Neural progenitor cell (in vitro differentiated cells): ENCODE data around the gene DNMT3A. TPM values are rescaled to one million over a fixed set of nuclear protein-coding genes. Genes with fewer than 3 reads are reported as not detected.

Source experiments
- DNase-seq: peaks from one replicate; pipeline ENCODE4 v3.0.0-alpha.2; 2016; ENCODE audit warnings: low spot score
- H2AFZ ChIP-seq: fragments of 200-600 bp; sonication (generic); replicated peaks from 2 replicates; pipeline ENCODE4 v1.6.1; 2016; ENCODE audit warnings: antibody characterized with exemption
- H3F3A ChIP-seq: fragments of 200-600 bp; sonication (generic); 2 replicates; pipeline ENCODE4 v1.6.1; 2016; ENCODE audit warnings: antibody characterized with exemption, low read depth
- H3K27ac ChIP-seq: fragments of 200-600 bp; sonication (generic); 2 replicates; pipeline ENCODE4 v1.5.1; 2016; ENCODE audit warnings: mild to moderate bottlenecking
- H3K27me3 ChIP-seq: fragments of 200-600 bp; sonication (generic); 2 replicates; pipeline ENCODE4 v1.6.1; 2016; ENCODE audit warnings: mild to moderate bottlenecking, moderate library complexity
- H3K36me3 ChIP-seq: fragments of 200-600 bp; sonication (generic); 2 replicates; pipeline ENCODE4 v1.5.1; 2016
- H3K4me1 ChIP-seq: fragments of 200-600 bp; sonication (generic); 2 replicates; pipeline ENCODE4 v1.6.1; 2016; ENCODE audit warnings: mixed run types
- H3K4me2 ChIP-seq: fragments of 200-600 bp; sonication (generic); 2 replicates; pipeline ENCODE4 v1.6.1; 2016
- H3K4me3 ChIP-seq: fragments of 200-600 bp; sonication (generic); 2 replicates; pipeline ENCODE4 v1.5.1; 2016
- H3K79me2 ChIP-seq: fragments of 200-600 bp; sonication (generic); 2 replicates; pipeline ENCODE4 v1.6.1; 2016; ENCODE audit warnings: low read depth
- H3K9ac ChIP-seq: fragments of 200-600 bp; sonication (generic); 2 replicates; pipeline ENCODE4 v1.6.1; 2016
- H3K9me3 ChIP-seq: fragments of 200-600 bp; sonication (generic); 2 replicates; pipeline ENCODE4 v1.5.1; 2016; ENCODE audit warnings: low read depth
- H4K20me1 ChIP-seq: fragments of 200-600 bp; sonication (generic); 2 replicates; pipeline ENCODE4 v1.6.1; 2016; ENCODE audit warnings: low read depth
- H3K27ac Mint-ChIP-seq: 3 replicates; pipeline ENCODE4 v1.8.0; 2021; ENCODE audit warnings: mixed read lengths
- H3K27me3 Mint-ChIP-seq: 2 replicates; pipeline ENCODE4 v1.8.0; 2022; ENCODE audit warnings: low read depth, mild to moderate bottlenecking, inconsistent platforms, moderate library complexity, mixed read lengths; ENCODE audit not compliant: insufficient read depth
- H3K36me3 Mint-ChIP-seq: 3 replicates; pipeline ENCODE4 v1.8.0; 2021; ENCODE audit warnings: mixed read lengths
- H3K4me1 Mint-ChIP-seq: 3 replicates; pipeline ENCODE4 v1.8.0; 2021; ENCODE audit warnings: mixed read lengths
- H3K4me3 Mint-ChIP-seq: 3 replicates; pipeline ENCODE4 v1.8.0; 2021; ENCODE audit warnings: mild to moderate bottlenecking, moderate library complexity, mixed read lengths
- H3K9me3 Mint-ChIP-seq: 3 replicates; pipeline ENCODE4 v1.8.0; 2020; ENCODE audit warnings: mixed read lengths
- EZH2 ChIP-seq: fragments of 200-600 bp; sonication (generic); IDR thresholded peaks from 2 replicates; pipeline ENCODE4 v1.6.1; 2017; ENCODE audit warnings: antibody characterized with exemption, mild to moderate bottlenecking, moderate library complexity
- EZH2phosphoT487 ChIP-seq: fragments of 200-600 bp; sonication (generic); IDR thresholded peaks from 2 replicates; pipeline ENCODE4 v1.6.1; 2017; ENCODE audit warnings: antibody characterized with exemption
- total RNA-seq: library from RNA; depleted of rRNA; stranded (reverse); fragments of >200 nt; gene quantifications from 2 replicates; pipeline ENCODE4 v1.2.3, GENCODE V29; 2015; ENCODE audit warnings: low replicate concordance
- TF ChIP-seq, protein P1 (sequence below): fragments of 200-600 bp; sonication (generic); IDR thresholded peaks from 2 replicates; pipeline ENCODE4 v1.5.1; 2017; ENCODE audit warnings: antibody characterized with exemption, mild to moderate bottlenecking

Gene DNMT3A
- total RNA-seq, 1 donor from 2014 or later: 46.5 TPM

GRCh38 chr2:25219621-25220020 is 122.1 kb downstream of the DNMT3A start:
- H4K20me1 ChIP-seq: no peaks in the 10 kb centered on the region
- no peaks in the 10 kb centered on the region for H3K9me3 ChIP-seq
- H3K27ac ChIP-seq: no peak overlapping the region
- H3K4me3 ChIP-seq: no peak overlapping the region
- peaks cover 10% of the 10 kb centered on the region for H3K4me1 Mint-ChIP-seq
- H3K36me3 Mint-ChIP-seq: peaks cover 2% of the 10 kb centered on the region
- H3K9me3 Mint-ChIP-seq: no peaks in the 10 kb centered on the region
- no peak overlapping the region for H3K4me3 Mint-ChIP-seq
- no peak for DNase-seq
- H2AFZ ChIP-seq: no peak overlapping the region
- no peaks in the 10 kb centered on the region for H3K79me2 ChIP-seq
- H3F3A ChIP-seq: peaks cover 21% of the 10 kb centered on the region
- peaks cover 15% of the 10 kb centered on the region for H3K27me3 Mint-ChIP-seq
- no peaks in the 10 kb centered on the region for H3K27me3 ChIP-seq
- no peaks in the 10 kb centered on the region for H3K4me1 ChIP-seq
- TF ChIP-seq EZH2phosphoT487 (no peak), EZH2 (no peak)
- TF ChIP-seq, protein P1, sequence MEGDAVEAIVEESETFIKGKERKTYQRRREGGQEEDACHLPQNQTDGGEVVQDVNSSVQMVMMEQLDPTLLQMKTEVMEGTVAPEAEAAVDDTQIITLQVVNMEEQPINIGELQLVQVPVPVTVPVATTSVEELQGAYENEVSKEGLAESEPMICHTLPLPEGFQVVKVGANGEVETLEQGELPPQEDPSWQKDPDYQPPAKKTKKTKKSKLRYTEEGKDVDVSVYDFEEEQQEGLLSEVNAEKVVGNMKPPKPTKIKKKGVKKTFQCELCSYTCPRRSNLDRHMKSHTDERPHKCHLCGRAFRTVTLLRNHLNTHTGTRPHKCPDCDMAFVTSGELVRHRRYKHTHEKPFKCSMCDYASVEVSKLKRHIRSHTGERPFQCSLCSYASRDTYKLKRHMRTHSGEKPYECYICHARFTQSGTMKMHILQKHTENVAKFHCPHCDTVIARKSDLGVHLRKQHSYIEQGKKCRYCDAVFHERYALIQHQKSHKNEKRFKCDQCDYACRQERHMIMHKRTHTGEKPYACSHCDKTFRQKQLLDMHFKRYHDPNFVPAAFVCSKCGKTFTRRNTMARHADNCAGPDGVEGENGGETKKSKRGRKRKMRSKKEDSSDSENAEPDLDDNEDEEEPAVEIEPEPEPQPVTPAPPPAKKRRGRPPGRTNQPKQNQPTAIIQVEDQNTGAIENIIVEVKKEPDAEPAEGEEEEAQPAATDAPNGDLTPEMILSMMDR: no peak
- H3K27ac Mint-ChIP-seq: no peak overlapping the region
- no peak overlapping the region for H3K4me2 ChIP-seq
- H3K9ac ChIP-seq: no peak overlapping the region
- H3K36me3 ChIP-seq: no peaks in the 10 kb centered on the region

DNA sequence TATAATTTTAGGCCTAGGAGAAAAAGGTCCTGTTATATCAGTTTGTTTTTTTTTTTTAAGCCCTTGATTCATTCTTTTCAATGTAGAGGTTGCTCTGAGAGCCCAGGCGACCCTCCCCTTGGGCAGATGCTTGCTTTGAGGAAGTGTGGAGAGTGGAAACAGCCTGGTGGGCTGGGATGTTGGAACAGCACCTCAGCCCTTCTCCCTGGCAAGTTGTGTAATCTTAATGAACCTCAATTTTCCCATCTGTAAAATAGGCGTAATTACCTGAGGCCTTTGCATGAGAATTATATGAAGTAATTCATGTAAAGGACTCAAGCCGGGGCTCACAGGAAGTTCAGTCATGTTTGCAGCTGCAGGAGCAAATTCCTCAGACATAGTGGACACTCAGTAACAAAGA is 123.6 kb downstream of the DNMT3A start:
- no peak overlapping the region for H3K4me2 ChIP-seq
- no peak for DNase-seq
- Mint-ChIP-seq H3K27me3 (peaks cover 16% of the 10 kb centered on the region), H3K9me3 (no peaks in the 10 kb centered on the region), H3K27ac (no peak overlapping the region), H3K4me3 (peak overlapping the region; percentile 57), H3K4me1 (peaks cover 12% of the 10 kb centered on the region), H3K36me3 (no peaks in the 10 kb centered on the region)
- no peaks in the 10 kb centered on the region for H3K4me1 ChIP-seq
- no peaks in the 10 kb centered on the region for H3K79me2 ChIP-seq
- no peak overlapping the region for H2AFZ ChIP-seq
- H4K20me1 ChIP-seq: no peaks in the 10 kb centered on the region
- H3K9me3 ChIP-seq: no peaks in the 10 kb centered on the region
- no peak overlapping the region for H3K4me3 ChIP-seq
- no peak overlapping the region for H3K9ac ChIP-seq
- TF ChIP-seq EZH2phosphoT487 (no peak), EZH2 (no peak)
- TF ChIP-seq, protein P1: no peak
- no peaks in the 10 kb centered on the region for H3K27me3 ChIP-seq
- no peaks in the 10 kb centered on the region for H3K36me3 ChIP-seq
- H3F3A ChIP-seq: peaks cover 21% of the 10 kb centered on the region
- H3K27ac ChIP-seq: no peak overlapping the region

DNA sequence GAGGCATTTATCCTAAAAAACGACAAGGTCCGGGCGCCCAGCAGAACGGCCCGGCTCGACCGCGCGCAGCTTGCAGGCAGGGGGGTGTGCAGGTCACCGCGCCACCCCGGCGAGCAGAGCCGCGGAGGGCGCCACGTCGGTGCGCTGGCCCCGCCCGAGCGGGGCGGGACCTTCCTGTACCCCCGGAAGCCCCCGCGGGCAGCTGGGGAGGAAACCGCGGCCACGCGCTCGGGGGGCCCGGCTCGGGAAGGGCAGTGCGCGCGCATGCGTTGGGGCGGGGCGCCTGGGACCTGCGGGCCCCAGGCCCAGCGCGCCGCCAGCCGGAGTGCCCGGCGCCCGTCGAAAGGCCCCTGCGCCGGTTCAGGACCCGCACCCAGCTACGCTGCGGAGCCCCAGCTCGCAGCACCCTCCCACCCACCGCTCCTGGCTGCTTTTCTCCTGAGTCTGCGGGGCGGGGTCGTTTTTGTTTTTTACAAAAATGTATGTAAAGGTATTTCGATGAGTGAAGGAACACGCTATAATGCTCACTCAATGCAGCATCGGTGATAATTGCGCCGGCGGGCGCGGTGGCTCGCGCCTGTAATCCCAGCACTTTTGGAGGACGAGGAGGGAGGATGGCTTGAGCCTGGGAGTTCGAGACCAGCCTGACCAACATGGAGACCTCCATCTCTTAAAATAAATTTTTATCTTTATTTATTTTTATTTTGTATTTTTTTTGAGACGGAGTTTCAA is 125.6 kb downstream of the DNMT3A start:
- no peak overlapping the region for H3K27ac Mint-ChIP-seq
- peaks cover 21% of the 10 kb centered on the region for H3F3A ChIP-seq
- H3K27me3 ChIP-seq: no peaks in the 10 kb centered on the region
- peaks cover 19% of the 10 kb centered on the region for H3K4me1 Mint-ChIP-seq
- no peaks in the 10 kb centered on the region for H3K79me2 ChIP-seq
- H4K20me1 ChIP-seq: no peaks in the 10 kb centered on the region
- H3K27me3 Mint-ChIP-seq: peaks cover 19% of the 10 kb centered on the region
- peak overlapping the region; percentile 66 for H3K4me2 ChIP-seq
- no peaks in the 10 kb centered on the region for H3K36me3 ChIP-seq
- H2AFZ ChIP-seq: peak overlapping the region; percentile 66
- peak; percentile 86 for DNase-seq
- H3K4me3 Mint-ChIP-seq: peak overlapping the region; percentile 52
- no peak overlapping the region for H3K27ac ChIP-seq
- H3K9ac ChIP-seq: no peak overlapping the region
- TF ChIP-seq, protein P1: no peak
- no peak for TF ChIP-seq EZH2
- TF ChIP-seq EZH2phosphoT487: no peak
- H3K4me1 ChIP-seq: no peaks in the 10 kb centered on the region
- no peaks in the 10 kb centered on the region for H3K9me3 Mint-ChIP-seq
- no peaks in the 10 kb centered on the region for H3K9me3 ChIP-seq
- peak overlapping the region; percentile 45 for H3K4me3 ChIP-seq
- no peaks in the 10 kb centered on the region for H3K36me3 Mint-ChIP-seq
